ENCODE data around the gene RHEB. TPM values are rescaled to one million over a fixed set of nuclear protein-coding genes. Genes with fewer than 3 reads are reported as not detected.

The RHEB gene
- total and polyA plus RNA-seq, 2 experiments from 2014 or later, result 101 to 239 TPM

DNA sequence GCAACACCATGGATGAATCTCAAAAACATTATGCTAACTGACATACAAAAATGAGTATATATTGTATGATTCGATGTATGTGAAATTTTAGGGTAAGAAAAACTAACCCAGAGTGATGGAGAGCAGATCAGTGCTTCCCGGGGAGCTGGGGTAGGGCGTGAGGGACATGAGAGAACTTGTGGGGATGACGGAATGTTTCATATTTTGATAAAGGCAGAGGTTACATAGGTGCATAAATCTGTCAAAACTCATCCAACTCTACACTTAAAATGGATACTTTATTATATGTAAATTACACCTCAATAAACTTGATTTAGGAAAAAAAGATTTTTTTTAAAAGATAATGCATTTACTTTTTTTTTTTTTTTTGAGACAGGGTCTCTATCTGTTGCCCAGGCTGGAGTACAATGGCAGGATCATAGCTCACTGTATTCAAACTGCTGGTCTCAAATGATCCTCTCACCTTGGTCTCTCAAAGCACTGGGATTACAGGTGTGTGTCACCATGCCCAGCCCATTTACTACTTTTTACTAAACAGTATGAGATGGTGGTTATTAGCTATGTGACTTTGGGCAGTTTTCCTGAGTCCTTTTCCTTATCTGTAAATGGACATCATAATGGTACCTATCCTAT lies 13.7 kb downstream of the RHEB start (continued):
- TF ChIP-seq ZNF462 (CRISPR knock-in tag; IDR thresholded peaks at IDR 0.05), result no peak
- TF ChIP-seq, protein P1, sequence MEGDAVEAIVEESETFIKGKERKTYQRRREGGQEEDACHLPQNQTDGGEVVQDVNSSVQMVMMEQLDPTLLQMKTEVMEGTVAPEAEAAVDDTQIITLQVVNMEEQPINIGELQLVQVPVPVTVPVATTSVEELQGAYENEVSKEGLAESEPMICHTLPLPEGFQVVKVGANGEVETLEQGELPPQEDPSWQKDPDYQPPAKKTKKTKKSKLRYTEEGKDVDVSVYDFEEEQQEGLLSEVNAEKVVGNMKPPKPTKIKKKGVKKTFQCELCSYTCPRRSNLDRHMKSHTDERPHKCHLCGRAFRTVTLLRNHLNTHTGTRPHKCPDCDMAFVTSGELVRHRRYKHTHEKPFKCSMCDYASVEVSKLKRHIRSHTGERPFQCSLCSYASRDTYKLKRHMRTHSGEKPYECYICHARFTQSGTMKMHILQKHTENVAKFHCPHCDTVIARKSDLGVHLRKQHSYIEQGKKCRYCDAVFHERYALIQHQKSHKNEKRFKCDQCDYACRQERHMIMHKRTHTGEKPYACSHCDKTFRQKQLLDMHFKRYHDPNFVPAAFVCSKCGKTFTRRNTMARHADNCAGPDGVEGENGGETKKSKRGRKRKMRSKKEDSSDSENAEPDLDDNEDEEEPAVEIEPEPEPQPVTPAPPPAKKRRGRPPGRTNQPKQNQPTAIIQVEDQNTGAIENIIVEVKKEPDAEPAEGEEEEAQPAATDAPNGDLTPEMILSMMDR (conservative IDR thresholded peaks at IDR 0.05; ENCODE audit: low read depth in 2 of 2), result no peak

DNA sequence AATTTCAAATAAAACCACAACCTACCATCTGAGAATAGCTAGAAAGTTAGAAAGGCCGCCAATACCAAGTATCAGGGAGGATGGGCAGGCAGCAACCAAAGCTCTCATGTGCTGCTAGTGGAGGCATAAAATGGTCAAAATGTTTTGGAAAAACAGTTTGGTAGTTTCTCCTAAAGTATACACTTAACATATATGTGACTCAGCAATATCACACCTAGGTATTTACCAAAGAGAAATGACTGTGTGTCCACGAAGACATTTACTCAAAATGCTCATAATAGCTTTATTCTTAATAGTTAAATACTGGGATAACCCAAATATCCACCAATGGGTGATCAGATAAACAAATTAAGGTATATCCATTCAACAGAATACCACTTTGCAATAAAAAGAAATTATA lies 14.3 kb downstream of the RHEB start:
- DNase-seq (ENCODE audit: low spot score) (no peak), ATAC-seq (no peak)
- H3K4me3 ChIP-seq, result no peak overlapping the region
- Mint-ChIP-seq H3K4me3 (no peak overlapping the region), H3K27ac (0 out of 2 replicates have a peak overlapping the region, but pooled peaks have one; percentile 57), H3K36me3 (ENCODE audit: low read depth) (no peaks in the 10 kb centered on the region), H3K27me3 (ENCODE audit: insufficient read depth, low read depth, poor library complexity) (peaks cover 4% of the 10 kb centered on the region), H3K4me1 (peaks cover 76% of the 10 kb centered on the region), H3K9me3 (no peaks in the 10 kb centered on the region)
- no peaks in the 10 kb centered on the region for H3K9me2 ChIP-seq (ENCODE audit: insufficient read depth)
- peaks cover 65% of the 10 kb centered on the region for H3K4me1 ChIP-seq (ENCODE audit: insufficient read depth)
- H3K79me2 ChIP-seq (replicated peaks; ENCODE audit: insufficient read depth), result peaks cover 100% of the 10 kb centered on the region
- no peaks in the 10 kb centered on the region for H3K27me3 ChIP-seq (ENCODE audit: insufficient read depth)
- no peak overlapping the region for H2AFZ ChIP-seq
- H3K27ac ChIP-seq (ENCODE audit: low read depth), result 0 out of 2 replicates have a peak overlapping the region, but pooled peaks have one; percentile 8
- no peaks in the 10 kb centered on the region for H3K36me3 ChIP-seq (ENCODE audit: insufficient read depth)
- H3K4me2 ChIP-seq, result peak overlapping the region; percentile 9; the same call in 1 of the 2 replicates
- no peaks in the 10 kb centered on the region for H3F3A ChIP-seq (replicated peaks; ENCODE audit: low read depth)
- peaks cover 86% of the 10 kb centered on the region for H4K20me1 ChIP-seq (replicated peaks; ENCODE audit: insufficient read depth)
- TF ChIP-seq, protein P2, sequence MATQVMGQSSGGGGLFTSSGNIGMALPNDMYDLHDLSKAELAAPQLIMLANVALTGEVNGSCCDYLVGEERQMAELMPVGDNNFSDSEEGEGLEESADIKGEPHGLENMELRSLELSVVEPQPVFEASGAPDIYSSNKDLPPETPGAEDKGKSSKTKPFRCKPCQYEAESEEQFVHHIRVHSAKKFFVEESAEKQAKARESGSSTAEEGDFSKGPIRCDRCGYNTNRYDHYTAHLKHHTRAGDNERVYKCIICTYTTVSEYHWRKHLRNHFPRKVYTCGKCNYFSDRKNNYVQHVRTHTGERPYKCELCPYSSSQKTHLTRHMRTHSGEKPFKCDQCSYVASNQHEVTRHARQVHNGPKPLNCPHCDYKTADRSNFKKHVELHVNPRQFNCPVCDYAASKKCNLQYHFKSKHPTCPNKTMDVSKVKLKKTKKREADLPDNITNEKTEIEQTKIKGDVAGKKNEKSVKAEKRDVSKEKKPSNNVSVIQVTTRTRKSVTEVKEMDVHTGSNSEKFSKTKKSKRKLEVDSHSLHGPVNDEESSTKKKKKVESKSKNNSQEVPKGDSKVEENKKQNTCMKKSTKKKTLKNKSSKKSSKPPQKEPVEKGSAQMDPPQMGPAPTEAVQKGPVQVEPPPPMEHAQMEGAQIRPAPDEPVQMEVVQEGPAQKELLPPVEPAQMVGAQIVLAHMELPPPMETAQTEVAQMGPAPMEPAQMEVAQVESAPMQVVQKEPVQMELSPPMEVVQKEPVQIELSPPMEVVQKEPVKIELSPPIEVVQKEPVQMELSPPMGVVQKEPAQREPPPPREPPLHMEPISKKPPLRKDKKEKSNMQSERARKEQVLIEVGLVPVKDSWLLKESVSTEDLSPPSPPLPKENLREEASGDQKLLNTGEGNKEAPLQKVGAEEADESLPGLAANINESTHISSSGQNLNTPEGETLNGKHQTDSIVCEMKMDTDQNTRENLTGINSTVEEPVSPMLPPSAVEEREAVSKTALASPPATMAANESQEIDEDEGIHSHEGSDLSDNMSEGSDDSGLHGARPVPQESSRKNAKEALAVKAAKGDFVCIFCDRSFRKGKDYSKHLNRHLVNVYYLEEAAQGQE (IDR thresholded peaks at IDR 0.05; ENCODE audit: unreplicated experiment), result no peak
- TF ChIP-seq, protein P1 (conservative IDR thresholded peaks at IDR 0.05; ENCODE audit: low read depth in 2 of 2), result no peak
- TF ChIP-seq NANOG (IDR thresholded peaks at IDR 0.05; ENCODE audit: borderline replicate concordance) (no peak), ZNF331 (CRISPR knock-in tag; IDR thresholded peaks at IDR 0.05; ENCODE audit: low read depth) (no peak), JUNB (IDR thresholded peaks at IDR 0.05; ENCODE audit: unreplicated experiment) (no peak), ZNF114 (CRISPR knock-in tag; IDR thresholded peaks at IDR 0.05) (no peak), EZH2phosphoT487 (IDR thresholded peaks at IDR 0.05; ENCODE audit: unreplicated experiment) (no peak), ETS1 (IDR thresholded peaks at IDR 0.05) (no peak)

Data from GM23338 (cell line).